B cell (primary cell): ENCODE data around the gene IGFALS. TPM values are rescaled to one million over a fixed set of nuclear protein-coding genes. Genes with fewer than 3 reads are reported as not detected.

Experiments
- ATAC-seq: fragments of 200-7000 bp; cut with Tn5 transposase; one replicate; pipeline ENCODE4 v1.10.0; 2021; ENCODE audit warnings: low read depth, mild to moderate bottlenecking, moderate number of reproducible peaks, moderate library complexity
- CTCF ChIA-PET: fragments of 350-600 bp; sonication (Branson Sonifier 250); formaldehyde crosslinking; loops from one replicate; lab custom pipeline; 2021; ENCODE audit warnings: antibody characterized with exemption, inconsistent platforms; lab: Charles Lee
- POLR2A ChIA-PET: fragments of 350-600 bp; sonication (Branson Sonifier 250); formaldehyde crosslinking; loops from one replicate; lab custom pipeline; 2021; ENCODE audit warnings: antibody characterized with exemption; lab: Charles Lee
- DNase-seq: peaks from one replicate; pipeline ENCODE4 v3.0.0; 2013
- H2AFZ ChIP-seq: 2 replicates; pipeline ENCODE4 v1.6.1; 2012; ENCODE audit warnings: mild to moderate bottlenecking, low read depth, low read length; ENCODE audit not compliant: insufficient read depth, poor library complexity, severe bottlenecking
- H3K27ac ChIP-seq, 2 donors: 1 replicate in 1 of 2; 2 replicates in 1 of 2; pipeline ENCODE4 v1.5.1; 2012 to 2013; ENCODE audit warnings: low read length in 2 of 2, mild to moderate bottlenecking in 2 of 2, moderate library complexity in 1 of 2
- H3K27me3 ChIP-seq, 4 experiments: fragments of 200-600 bp in 1 of 4; sonication (generic) in 1 of 4; replicated peaks in 1 of 4; 1 replicate in 2 of 4; 2 replicates in 2 of 4; pipeline versions ENCODE4 v1.6.1 to v1.7.0; 2013 to 2016; ENCODE audit warnings: low read length in 3 of 4, mild to moderate bottlenecking in 2 of 4, mixed read lengths in 1 of 4, moderate library complexity in 1 of 4; ENCODE audit not compliant: insufficient read depth in 4 of 4, control insufficient read depth in 3 of 4; ENCODE audit errors: control extremely low read depth in 1 of 4
- H3K36me3 ChIP-seq, 2 experiments: replicated peaks in 1 of 2; 1 replicate in 1 of 2; 2 replicates in 1 of 2; pipeline versions ENCODE4 v1.6.1 to v1.7.1; 2013; ENCODE audit warnings: low read length in 1 of 2; ENCODE audit not compliant: insufficient read depth in 2 of 2, control insufficient read depth in 1 of 2; ENCODE audit errors: control extremely low read depth in 1 of 2, extremely low read depth in 1 of 2
- H3K4me1 ChIP-seq, 2 donors: fragments of 200-600 bp in 1 of 2; sonication (generic) in 1 of 2; 1 replicate in 1 of 2; 2 replicates in 1 of 2; pipeline versions ENCODE4 v1.5.1 to v1.6.1; 2013 to 2017; ENCODE audit warnings: low read length in 2 of 2; ENCODE audit not compliant: control insufficient read depth in 2 of 2, insufficient read depth in 2 of 2
- H3K4me2 ChIP-seq: replicated peaks from 2 replicates; pipeline ENCODE3; 2012; ENCODE audit warnings: mild to moderate bottlenecking, low read depth, low read length; ENCODE audit not compliant: poor library complexity, severe bottlenecking
- H3K4me3 ChIP-seq, 5 experiments: fragments of 200-600 bp in 1 of 5; sonication (generic) in 1 of 5; 1 replicate in 3 of 5; 2 replicates in 2 of 5; pipeline versions ENCODE4 v1.5.1 to v1.7.0; 2011 to 2016; ENCODE audit warnings: low read length in 4 of 5, mild to moderate bottlenecking in 4 of 5, low read depth in 2 of 5, control low read depth in 1 of 5, moderate library complexity in 1 of 5; ENCODE audit not compliant: insufficient read depth in 1 of 5; ENCODE audit errors: control extremely low read depth in 1 of 5, extremely low read depth in 1 of 5
- H3K79me2 ChIP-seq: fragments of 200-600 bp; sonication (generic); one replicate; pipeline ENCODE4 v1.6.0; 2016; ENCODE audit warnings: low read length; ENCODE audit not compliant: control insufficient read depth, insufficient read depth
- H3K9ac ChIP-seq: fragments of 200-600 bp; sonication (generic); 2 replicates; pipeline ENCODE4 v1.6.1; 2017; ENCODE audit warnings: mild to moderate bottlenecking, low read length, moderate library complexity
- H3K9me3 ChIP-seq, 3 donors: one replicate each; pipeline versions ENCODE4 v1.6.1 to v1.7.1; 2013; ENCODE audit warnings: low read length in 2 of 3; ENCODE audit not compliant: control insufficient read depth in 2 of 3, insufficient read depth in 1 of 3; ENCODE audit errors: control extremely low read depth in 1 of 3
- H4K20me1 ChIP-seq: 2 replicates; pipeline ENCODE4 v1.6.0; 2012; ENCODE audit warnings: mild to moderate bottlenecking, low read length; ENCODE audit not compliant: insufficient read depth, control insufficient read depth, poor library complexity, severe bottlenecking
- H3K27ac Mint-ChIP-seq: one replicate; pipeline ENCODE4 v1.8.0; 2021; ENCODE audit warnings: mixed read lengths
- H3K27me3 Mint-ChIP-seq: one replicate; pipeline ENCODE4 v1.8.0; 2021; ENCODE audit warnings: mixed read lengths
- H3K4me1 Mint-ChIP-seq: one replicate; pipeline ENCODE4 v1.8.0; 2021; ENCODE audit warnings: mixed read lengths
- H3K4me3 Mint-ChIP-seq: one replicate; pipeline ENCODE4 v1.8.0; 2021; ENCODE audit warnings: mixed read lengths
- H3K9me3 Mint-ChIP-seq: one replicate; pipeline ENCODE4 v1.8.0; 2022; ENCODE audit warnings: mixed read lengths; ENCODE audit not compliant: insufficient read depth
- CTCF ChIP-seq: fragments of 200-600 bp; IDR thresholded peaks from one replicate; pipeline ENCODE4 v1.8.0; 2022; ENCODE audit warnings: antibody characterized with exemption, mild to moderate bottlenecking
- EZH2 ChIP-seq: IDR thresholded peaks from 2 replicates; pipeline ENCODE4 v1.6.1; 2012; ENCODE audit warnings: borderline replicate concordance, low read depth, mild to moderate bottlenecking, moderate library complexity, low read length; ENCODE audit not compliant: insufficient read depth, poor library complexity, severe bottlenecking
- WGBS: methylation state at CpG from one replicate; pipeline ENCODE4 v1.1.5; 2013; ENCODE audit warnings: missing lambda C conversion rate; ENCODE audit not compliant: insufficient coverage; 5-methylcytosine and 5-hydroxymethylcytosine counted together
- intact Hi-C: fragments of 100-400 bp; cut with micrococcal nuclease; formaldehyde crosslinking; loops from one replicate; pipeline ENCODE4 v1.10.0; 2022
- polyA plus RNA-seq: library from polyadenylated mRNA; depleted of rRNA; stranded (reverse); fragments of >200 nt; gene quantifications from 2 replicates; pipeline ENCODE4 v1.2.3, GENCODE V29; 2012
- total RNA-seq, 2 donors: library from RNA; stranded (reverse); fragments of 120-200 nt in 1 of 2; gene quantifications; 1 replicate in 1 of 2; 2 replicates in 1 of 2; pipeline versions ENCODE4 v1.2.3 to v1.2.4, GENCODE V29; 2013 to 2022

The IGFALS gene
- total and polyA plus RNA-seq, 2 donors (not counting 1 experiment from before 2014, with no cell fraction given), result 0.49 TPM; not detected in 1

GRCh38 chr16:1817276-1817589 lies 23.7 kb upstream of the IGFALS start:
- DNase-seq (no peak), ATAC-seq (no peak)
- Histone ChIP-seq H3K9me3 (no peaks in the 10 kb centered on the region), H3K9ac (no peak overlapping the region), H3K27ac (no peak overlapping the region), H3K4me3 (no peak overlapping the region), H3K36me3 (peaks cover 2 to 61% of the 10 kb centered on the region in 2 experiments), H3K4me2 (no peak overlapping the region), H4K20me1 (peaks cover 25% of the 10 kb centered on the region), H3K27me3 (no peaks in the 10 kb centered on the region), H3K79me2 (peaks cover 17% of the 10 kb centered on the region), H3K4me1 (no peaks in the 10 kb centered on the region), H2AFZ (no peak overlapping the region)
- Mint-ChIP-seq H3K27ac (no peak overlapping the region), H3K4me1 (no peaks in the 10 kb centered on the region), H3K27me3 (no peaks in the 10 kb centered on the region), H3K4me3 (no peak overlapping the region), H3K9me3 (no peaks in the 10 kb centered on the region)
- POLR2A ChIA-PET, result no interaction called here
- intact Hi-C loops, result no loop called here
- TF ChIP-seq CTCF (no peak), EZH2 (no peak)
- 96% methylated on average over 9 of the region's 9 CpGs for WGBS
- CTCF ChIA-PET, result no interaction called here

- WGBS, result 95% methylated on average over 36 of the region's 40 CpGs
- H3K4me3 Mint-ChIP-seq, result no peak overlapping the region
- Histone ChIP-seq H3K4me1 (no peaks in the 10 kb centered on the region), H2AFZ (no peak overlapping the region), H3K4me3 (no peak overlapping the region), H3K79me2 (peaks cover 11% of the 10 kb centered on the region), H3K27me3 (no peaks in the 10 kb centered on the region), H3K9ac (no peak overlapping the region), H3K27ac (no peak overlapping the region), H3K36me3 (peaks cover 2 to 56% of the 10 kb centered on the region in 2 experiments), H4K20me1 (peaks cover 20% of the 10 kb centered on the region), H3K4me2 (no peak overlapping the region), H3K9me3 (no peaks in the 10 kb centered on the region)
- DNase-seq (no peak), ATAC-seq (no peak)
- intact Hi-C loops, result no loop called here
- no peak overlapping the region for H3K27ac Mint-ChIP-seq
- ChIA-PET POLR2A (no interaction called here), CTCF (no interaction called here)
- H3K4me1 Mint-ChIP-seq, result no peaks in the 10 kb centered on the region
- TF ChIP-seq EZH2 (no peak), CTCF (no peak)
- no peaks in the 10 kb centered on the region for H3K9me3 Mint-ChIP-seq
- no peaks in the 10 kb centered on the region for H3K27me3 Mint-ChIP-seq
Measured at GRCh38 chr16:1816396-1817275, 23.1 kb upstream of the IGFALS start.
